Lower lobe of right lung (tissue), 2 donors: ENCODE data around the gene RNASE13. TPM values are rescaled to one million over a fixed set of nuclear protein-coding genes. Genes with fewer than 3 reads are reported as not detected.

ENCODE experiments used
- ATAC-seq, 2 donors: fragments of 200-7000 bp; cut with Tn5 transposase; one replicate each; pipeline ENCODE4 v1.9.1; 2020 to 2022; ENCODE audit warnings: mild to moderate bottlenecking in 2 of 2, moderate library complexity in 2 of 2
- DNase-seq: peaks from one replicate; pipeline ENCODE4 v3.0.0-alpha.2; 2020
- H3K27ac ChIP-seq: fragments of 200-600 bp; one replicate; pipeline ENCODE4 v1.8.0; 2022
- H3K27me3 ChIP-seq: fragments of 200-600 bp; one replicate; pipeline ENCODE4 v1.8.0; 2022; ENCODE audit warnings: low read depth
- H3K36me3 ChIP-seq: fragments of 200-600 bp; one replicate; pipeline ENCODE4 v1.8.0; 2022; ENCODE audit warnings: mild to moderate bottlenecking
- H3K4me1 ChIP-seq: fragments of 200-600 bp; one replicate; pipeline ENCODE4 v1.8.0; 2022
- H3K4me3 ChIP-seq: fragments of 200-600 bp; one replicate; pipeline ENCODE4 v1.8.0; 2022; ENCODE audit warnings: mild to moderate bottlenecking
- H3K9me3 ChIP-seq: fragments of 200-600 bp; one replicate; pipeline ENCODE4 v1.8.0; 2022
- intact Hi-C: fragments of 100-400 bp; cut with DNase I; formaldehyde crosslinking; loops from one replicate; pipeline ENCODE4 v1.11.0; 2022
- total RNA-seq: library from RNA; stranded (reverse); fragmentation: NEBNext Ultra II Directional; extraction: Animal tissue kit (Norgen Biotek cat#: 25700); gene quantifications from one replicate; pipeline ENCODE4 v1.2.1, GENCODE V29; 2021
- TF ChIP-seq, protein P1 (sequence below): fragments of 200-600 bp; IDR thresholded peaks from one replicate; pipeline ENCODE4 v1.8.0; 2022; ENCODE audit warnings: antibody characterized with exemption, mild to moderate bottlenecking
- donor health status: DM: no; HTN: yes; CAD: no; lungs with severe emphysema.

The RNASE13 gene
- total RNA-seq, 1 donor from 2014 or later: not detected

DNA sequence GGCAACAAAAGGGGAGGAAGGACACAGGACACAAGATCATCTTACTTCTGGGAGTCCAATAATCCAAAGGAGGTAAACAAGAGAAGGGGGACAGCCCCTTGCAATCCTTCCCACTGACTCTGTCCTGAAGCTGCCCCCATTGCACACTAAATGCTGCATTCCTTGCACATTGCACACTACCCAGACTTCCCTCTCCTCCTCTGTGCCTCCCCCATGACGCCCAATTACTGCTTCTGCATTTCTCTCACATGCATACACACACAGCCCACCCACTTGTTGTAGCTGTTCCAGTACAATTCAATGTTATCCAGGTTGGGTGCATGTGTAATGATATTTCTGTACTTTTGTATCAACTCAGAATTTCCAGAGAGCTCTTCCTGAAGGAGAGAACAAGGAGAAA is 15.2 kb downstream of the RNASE13 start:
- H3K27me3 ChIP-seq: no peaks in the 10 kb centered on the region
- TF ChIP-seq, protein P1, sequence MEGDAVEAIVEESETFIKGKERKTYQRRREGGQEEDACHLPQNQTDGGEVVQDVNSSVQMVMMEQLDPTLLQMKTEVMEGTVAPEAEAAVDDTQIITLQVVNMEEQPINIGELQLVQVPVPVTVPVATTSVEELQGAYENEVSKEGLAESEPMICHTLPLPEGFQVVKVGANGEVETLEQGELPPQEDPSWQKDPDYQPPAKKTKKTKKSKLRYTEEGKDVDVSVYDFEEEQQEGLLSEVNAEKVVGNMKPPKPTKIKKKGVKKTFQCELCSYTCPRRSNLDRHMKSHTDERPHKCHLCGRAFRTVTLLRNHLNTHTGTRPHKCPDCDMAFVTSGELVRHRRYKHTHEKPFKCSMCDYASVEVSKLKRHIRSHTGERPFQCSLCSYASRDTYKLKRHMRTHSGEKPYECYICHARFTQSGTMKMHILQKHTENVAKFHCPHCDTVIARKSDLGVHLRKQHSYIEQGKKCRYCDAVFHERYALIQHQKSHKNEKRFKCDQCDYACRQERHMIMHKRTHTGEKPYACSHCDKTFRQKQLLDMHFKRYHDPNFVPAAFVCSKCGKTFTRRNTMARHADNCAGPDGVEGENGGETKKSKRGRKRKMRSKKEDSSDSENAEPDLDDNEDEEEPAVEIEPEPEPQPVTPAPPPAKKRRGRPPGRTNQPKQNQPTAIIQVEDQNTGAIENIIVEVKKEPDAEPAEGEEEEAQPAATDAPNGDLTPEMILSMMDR: no peak
- no peak for DNase-seq
- no peak overlapping the region for H3K27ac ChIP-seq
- peaks cover 55% of the 10 kb centered on the region for H3K36me3 ChIP-seq
- H3K9me3 ChIP-seq: no peaks in the 10 kb centered on the region
- H3K4me3 ChIP-seq: no peak overlapping the region
- ATAC-seq: no peak
- H3K4me1 ChIP-seq: peaks cover 28% of the 10 kb centered on the region
- intact Hi-C loops: no loop called here

DNA sequence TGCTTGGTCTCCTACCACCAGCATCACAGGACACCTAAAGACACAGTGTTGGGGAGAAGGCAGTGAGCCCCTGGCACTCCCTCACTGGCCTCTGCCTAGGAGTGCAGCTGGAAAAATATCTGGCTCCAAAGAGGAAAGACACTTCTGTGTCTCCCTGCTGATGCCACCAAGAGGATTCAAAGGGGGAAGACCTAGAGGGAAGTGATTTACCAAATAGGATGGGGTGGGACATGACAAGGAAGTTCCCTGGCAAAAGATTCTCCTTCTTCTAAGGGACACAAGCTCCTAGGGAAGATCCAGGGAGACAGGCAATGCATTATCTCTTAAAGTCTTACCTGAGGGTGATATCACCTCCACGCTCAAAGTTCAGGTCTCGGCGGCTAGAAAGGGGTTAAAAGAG is 15.8 kb downstream of the RNASE13 start:
- intact Hi-C loops: no loop called here
- TF ChIP-seq, protein P1: no peak
- ATAC-seq (no peak), DNase-seq (no peak)
- peaks cover 55% of the 10 kb centered on the region for H3K36me3 ChIP-seq
- no peak overlapping the region for H3K4me3 ChIP-seq
- H3K27me3 ChIP-seq: no peaks in the 10 kb centered on the region
- H3K9me3 ChIP-seq: no peaks in the 10 kb centered on the region
- peaks cover 28% of the 10 kb centered on the region for H3K4me1 ChIP-seq
- H3K27ac ChIP-seq: no peak overlapping the region

DNA sequence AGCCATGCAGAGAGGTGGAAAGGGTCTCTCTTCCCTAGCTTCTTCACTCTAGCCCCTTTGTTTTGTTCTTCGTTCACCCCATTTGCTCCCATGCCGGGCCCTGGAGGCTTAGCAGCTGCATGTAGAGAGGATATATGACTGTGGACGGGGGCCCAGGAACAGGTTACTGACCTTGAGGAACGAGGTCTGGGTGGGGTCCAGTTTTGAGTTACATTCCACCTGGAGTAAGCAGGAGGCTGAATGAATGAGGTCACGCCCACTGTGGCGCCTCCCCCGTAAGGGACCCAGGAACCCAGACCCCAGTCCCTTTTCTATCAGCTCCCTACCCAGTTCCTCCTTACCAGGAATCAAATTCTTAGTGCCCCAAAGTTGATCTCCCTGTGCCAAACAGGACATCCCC is 16.3 kb downstream of the RNASE13 start:
- H3K4me1 ChIP-seq: peaks cover 28% of the 10 kb centered on the region
- DNase-seq (no peak), ATAC-seq (no peak)
- H3K4me3 ChIP-seq: no peak overlapping the region
- H3K36me3 ChIP-seq: peaks cover 55% of the 10 kb centered on the region
- intact Hi-C loops: no loop called here
- no peak overlapping the region for H3K27ac ChIP-seq
- no peaks in the 10 kb centered on the region for H3K27me3 ChIP-seq
- no peaks in the 10 kb centered on the region for H3K9me3 ChIP-seq
- TF ChIP-seq, protein P1: no peak

DNA sequence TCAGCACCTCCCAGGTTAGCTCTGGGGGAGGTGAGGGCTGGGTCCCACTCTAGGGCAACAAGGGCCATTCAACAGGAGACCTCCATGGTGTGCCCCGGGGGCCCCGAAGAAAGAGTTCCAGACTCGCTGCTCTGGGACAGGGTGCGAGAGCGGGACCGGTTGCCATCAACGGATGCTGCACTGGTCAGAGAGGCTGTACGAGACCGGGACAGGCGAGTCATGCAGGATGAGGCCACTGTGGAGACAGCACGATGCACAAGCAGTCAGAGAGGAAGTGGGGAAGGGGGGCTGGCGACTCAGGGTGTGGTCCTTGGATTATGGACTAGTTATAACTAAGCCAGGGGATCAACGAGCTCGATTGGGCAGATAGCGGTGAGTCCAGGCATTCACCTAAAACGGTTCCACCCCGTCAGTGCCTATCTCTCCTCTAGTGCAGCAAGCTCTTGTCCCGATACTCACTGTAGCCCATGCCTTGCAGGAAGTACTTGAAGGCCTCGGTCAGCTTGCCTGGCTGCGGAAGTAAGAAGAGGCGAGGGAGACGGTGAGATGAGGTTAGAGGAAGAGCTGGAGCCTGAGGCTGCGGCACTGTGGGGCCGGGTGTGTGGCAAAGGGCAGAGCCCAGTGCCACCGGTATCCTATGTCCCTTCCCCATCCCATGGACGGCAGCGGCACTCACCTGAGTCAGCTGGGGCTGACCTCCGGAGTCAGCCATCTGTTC is 16.9 kb downstream of the RNASE13 start:
- intact Hi-C loops: no loop called here
- Histone ChIP-seq H3K27me3 (no peaks in the 10 kb centered on the region), H3K4me3 (no peak overlapping the region), H3K9me3 (no peaks in the 10 kb centered on the region), H3K36me3 (peaks cover 55% of the 10 kb centered on the region), H3K27ac (no peak overlapping the region), H3K4me1 (peaks cover 22% of the 10 kb centered on the region)
- DNase-seq (no peak), ATAC-seq (no peak)
- TF ChIP-seq, protein P1: no peak

DNA sequence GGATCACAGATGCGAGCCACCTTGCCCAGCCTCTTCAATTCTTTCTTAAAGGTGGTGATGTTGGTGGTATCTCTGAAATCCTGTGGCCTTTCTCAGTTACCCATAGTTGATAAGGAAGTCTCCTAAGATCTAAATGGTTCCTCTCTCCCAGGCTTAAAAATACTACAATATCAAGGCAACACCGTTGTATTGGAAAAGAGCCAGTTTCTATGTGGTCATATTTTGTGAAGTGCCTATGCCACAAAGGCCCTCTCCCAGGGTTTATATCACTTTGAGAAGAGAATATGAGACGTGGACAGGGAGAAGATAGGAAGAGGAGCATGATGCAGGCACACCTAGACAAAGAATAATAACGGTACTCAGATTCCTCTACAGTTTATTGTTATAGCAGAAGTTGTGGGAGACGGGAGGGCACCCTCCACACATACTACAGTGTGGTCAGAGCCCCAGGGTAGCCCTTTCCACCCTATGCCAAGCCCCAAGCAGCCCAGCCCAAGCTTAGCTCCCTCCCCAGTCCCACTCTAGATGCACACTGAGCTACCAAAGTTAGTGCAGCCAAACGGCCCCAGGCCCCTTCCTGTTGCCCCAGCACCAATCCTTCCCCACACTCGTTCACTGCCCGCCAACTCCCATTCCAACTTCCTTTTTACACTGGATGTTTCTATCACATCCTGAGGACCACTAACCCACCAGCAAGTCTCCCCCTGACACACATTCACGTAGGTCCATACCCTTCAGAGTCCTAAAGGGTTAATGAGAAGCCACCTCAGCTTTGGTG is 18.0 kb downstream of the RNASE13 start:
- no peak overlapping the region for H3K4me3 ChIP-seq
- TF ChIP-seq, protein P1: no peak
- H3K9me3 ChIP-seq: no peaks in the 10 kb centered on the region
- H3K27me3 ChIP-seq: no peaks in the 10 kb centered on the region
- no peak overlapping the region for H3K27ac ChIP-seq
- peaks cover 48% of the 10 kb centered on the region for H3K36me3 ChIP-seq
- DNase-seq (no peak), ATAC-seq (no peak)
- intact Hi-C loops: no loop called here
- H3K4me1 ChIP-seq: peaks cover 16% of the 10 kb centered on the region
